ENCODE results near the gene HOXD10.

Gene HOXD10

DNA sequence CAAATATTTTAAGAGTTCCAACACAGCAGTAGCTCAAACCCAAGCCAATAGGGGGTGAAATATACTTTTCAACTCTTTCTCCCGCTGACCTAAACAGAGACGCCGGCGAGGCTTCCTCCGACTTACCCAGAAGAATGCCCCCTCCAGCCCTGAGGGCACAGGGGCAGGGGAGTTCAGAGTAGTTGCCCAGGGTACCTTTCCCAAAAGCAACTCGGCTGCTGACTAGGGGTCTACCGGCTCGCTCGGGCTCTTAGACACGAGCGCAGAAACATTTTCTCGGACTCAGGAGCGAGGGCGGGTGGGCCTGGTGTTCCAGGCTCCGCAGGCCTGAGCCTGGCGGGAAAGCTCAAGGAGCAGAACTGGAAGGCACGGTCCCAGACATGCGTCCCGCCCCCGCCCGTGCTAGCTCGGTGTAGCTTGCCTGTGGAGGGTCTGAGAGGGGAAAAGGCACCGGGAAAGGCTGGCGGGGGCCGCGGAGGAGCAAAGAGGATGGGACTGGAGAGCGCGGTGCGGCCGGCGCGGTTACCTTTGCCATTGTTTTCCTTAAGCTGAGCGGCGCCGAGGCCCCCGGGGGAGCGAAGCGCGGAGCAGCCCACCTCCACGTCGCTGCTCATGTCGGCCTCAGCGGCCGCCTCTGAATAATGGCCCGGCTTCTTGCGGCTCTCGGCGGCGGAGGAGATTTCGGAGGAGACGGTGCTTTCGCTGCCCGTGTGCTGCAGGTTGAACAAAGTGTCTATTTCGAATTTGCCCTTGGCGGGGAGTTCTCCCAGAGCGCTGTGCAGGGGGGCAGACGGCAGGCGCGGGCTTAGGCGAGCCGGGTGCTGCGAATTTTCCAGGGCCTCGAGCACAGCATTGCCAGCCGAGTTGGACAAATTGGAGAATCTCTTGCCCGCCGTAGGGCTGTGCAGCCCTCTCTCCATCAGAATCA is 33.5 kb upstream of the HOXD10 start:
- FAIRE-seq = no peak

DNA sequence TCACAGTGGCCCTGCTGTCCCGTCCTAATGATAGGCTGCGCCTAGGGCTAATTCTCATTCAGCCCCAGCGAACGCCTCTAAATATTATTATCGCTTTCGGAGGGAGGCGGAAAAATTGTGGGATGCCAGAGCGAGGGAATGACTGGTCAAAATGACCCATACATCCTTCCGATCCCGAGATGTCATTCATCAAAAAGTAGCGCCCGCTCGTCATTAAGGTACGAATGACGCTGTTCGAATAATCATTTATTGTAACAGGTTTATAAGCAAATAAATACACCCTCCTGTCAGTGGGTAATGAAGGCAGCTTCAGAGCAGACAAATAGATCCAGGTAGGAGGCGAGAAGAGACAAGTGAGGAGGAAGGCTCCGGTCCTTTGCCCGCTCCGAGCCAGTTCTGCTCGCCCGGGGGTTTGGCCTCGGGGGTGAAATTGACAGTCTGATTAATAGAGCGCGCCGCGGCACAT is 32.7 kb upstream of the HOXD10 start, which contains the start of gene EVX2:
Gene EVX2 (minus strand): TSS at position 167 of the 466 bp plus-strand sequence. CDS start 186 bp downstream, outside the sequence.
- no peak for FAIRE-seq

DNA sequence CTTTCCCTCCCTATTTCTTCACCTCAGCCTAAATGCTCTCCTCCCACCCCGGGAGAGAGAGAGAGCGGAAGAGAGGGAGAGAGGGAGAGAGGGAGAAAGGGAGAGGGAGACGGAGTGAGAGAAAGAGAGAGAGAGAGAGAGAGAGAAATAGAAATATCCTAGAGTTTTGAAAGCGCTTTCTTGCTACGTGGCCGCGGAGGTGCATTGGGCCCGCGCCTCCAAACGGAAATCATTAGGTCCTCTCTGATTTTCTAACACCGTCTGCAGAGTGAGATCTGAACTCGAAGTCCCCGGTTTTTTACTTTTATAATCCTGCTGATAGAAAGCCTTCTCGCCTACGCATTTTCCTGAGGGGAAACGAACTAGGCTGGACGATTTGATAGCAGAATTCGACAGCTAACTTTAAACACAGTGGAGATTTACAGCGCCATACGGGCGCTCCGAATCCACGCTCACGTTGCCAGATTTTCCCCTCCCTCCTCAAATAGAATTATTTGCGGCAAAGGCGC is 31.9 kb upstream of the HOXD10 start:
- no peak for FAIRE-seq

DNA sequence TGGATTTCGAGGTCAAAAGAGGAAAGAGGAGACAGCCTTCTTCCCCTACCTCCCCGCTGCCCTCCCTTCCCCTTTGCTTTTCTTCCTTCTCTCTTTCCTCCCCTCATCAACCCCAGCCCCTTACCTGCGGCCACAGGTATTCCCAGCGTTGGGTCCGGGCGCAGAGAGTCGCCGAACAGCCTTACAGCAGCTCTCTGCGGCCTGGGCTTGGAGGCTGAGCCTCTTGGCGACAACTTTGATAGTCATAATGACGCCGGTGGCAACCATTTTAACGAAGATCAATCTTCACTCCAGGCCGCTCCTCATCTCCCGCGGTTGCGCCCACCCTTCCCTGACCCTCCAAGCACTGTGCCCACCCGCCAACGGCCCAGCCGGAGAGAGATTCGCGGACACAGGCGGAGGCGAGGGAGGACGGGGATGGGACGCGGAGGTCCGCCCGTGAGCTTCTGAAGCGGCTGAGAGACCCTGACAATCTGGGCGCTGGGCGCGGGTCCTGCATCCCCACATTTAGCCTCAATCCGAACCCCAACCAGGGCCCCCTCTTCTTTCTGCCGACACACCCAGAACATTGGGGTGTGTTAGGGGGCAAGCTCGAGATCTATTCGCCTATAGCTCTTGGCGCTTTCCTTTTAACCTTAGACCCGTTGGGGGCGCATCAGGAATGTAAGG is 31.3 kb upstream of the HOXD10 start:
- no peak for FAIRE-seq

DNA sequence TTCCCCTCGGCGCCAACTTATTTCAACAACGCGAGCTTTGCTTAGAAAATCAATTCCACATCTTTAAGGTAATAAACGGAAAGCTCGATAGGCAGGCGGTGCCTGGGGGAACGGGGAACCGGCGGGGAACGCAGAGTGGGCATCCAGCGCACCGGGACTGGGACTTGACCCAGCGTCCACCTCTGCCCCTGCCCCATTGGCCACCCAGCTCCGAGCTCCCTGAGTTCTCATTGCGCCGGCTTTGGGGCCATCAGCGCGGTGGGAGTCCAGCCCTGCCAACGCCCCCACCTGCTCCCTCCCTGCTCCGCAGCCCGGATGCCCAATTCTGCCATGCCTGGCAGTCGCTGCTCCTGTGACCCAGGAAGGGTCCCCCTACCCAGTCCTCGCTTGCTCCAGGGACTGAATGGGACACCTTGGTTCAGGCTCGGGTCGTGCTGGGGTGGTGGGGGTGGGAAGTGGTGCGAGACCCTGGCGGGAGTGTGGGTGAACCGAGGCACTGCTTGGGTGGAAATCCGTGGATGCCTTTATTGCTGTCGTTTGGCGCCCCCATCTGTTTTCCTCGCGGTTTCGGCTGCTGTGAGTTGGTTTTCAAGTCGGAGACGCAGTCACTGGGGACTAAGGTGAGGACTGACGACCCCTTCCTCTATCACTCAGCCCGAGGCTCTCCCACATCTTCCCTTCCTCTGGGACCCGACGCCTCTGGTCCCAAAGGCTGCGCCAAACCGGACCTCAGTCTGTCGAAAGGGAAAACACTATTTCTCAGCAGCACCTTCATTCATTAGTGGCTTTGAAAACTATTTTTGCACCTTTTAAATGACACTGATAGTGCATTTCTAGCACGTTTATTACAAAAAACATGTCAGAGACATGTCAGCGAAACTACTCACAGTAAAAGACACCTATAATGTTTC is 30.5 kb upstream of the HOXD10 start:
- FAIRE-seq = no peak

DNA sequence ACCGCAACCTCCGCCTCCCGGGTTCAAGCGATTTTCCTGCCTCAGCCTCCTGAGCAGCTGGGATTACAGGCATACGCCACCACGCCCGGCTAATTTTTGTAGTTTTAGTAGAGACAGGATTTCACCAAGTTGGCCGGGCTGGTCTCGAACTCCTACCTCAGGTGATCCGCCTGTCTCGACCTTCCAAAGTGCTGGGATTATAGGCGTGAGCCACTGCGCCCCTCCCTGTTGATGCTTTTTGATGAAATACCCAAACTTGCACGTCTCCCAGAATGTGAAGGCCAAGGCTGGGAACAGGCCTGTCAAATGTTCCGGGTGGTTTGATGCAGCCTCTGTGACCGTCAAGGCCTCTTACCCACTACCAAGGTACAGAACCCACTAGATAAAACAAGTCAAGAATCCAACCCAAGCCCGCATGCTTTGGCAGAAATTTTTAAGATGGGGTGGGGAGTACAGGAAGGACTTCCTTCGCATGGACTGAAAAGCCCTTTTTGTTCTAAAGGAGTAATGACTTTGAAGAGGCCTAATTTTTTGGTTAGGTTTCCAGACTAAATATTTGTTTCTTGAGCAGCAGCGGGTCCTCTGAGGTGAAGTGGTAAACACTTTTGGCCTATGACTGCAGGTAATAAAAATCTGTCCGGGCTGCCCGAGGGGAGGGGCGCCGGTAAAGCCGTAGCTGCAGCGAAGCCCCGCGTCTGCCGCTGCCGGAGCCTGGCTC is 29.1 kb upstream of the HOXD10 start:
- no peak for FAIRE-seq

DNA sequence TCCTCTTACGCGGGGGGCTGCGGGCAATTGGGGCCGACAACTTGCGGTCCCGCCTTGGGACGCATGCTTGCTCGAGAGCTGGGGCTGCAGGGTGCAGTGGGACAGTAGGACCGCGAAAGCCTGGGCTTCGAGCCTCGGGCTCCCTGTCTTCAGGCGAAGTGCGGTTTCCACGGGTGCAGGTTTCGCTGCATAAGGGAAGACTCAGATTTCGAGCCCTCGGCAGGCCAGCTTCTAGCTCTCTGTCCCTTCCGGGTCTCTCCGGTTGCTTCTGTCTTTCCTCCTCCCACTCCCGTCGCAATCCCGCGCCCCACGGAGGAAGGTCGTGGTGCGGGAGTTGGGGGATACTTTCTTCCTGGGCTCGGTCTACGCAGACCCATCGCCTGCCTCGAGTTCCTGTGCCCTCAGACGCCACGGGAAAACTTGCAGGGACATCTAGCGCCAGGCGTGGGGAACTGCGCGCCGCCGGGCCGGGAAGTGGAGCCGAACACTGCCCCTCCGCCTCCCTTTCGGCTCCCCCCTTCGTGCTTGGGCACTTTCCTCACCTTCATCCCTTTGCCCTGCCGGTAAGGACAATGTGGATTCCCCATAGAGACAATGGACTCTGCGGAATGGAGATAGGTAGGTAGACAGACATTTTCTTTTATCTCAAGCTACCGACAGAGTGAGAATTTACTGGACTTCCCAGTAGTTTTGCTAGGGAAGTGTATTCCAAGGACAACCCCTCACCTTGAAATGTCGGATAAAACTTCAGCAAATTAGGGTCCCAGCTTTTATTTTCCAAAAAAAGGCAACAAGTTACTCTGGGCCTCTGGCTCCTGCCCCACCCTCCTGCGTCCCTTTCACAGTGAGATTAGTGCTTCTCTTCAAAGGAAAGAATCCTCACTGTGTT is 28.3 kb upstream of the HOXD10 start:
- no peak for FAIRE-seq

DNA sequence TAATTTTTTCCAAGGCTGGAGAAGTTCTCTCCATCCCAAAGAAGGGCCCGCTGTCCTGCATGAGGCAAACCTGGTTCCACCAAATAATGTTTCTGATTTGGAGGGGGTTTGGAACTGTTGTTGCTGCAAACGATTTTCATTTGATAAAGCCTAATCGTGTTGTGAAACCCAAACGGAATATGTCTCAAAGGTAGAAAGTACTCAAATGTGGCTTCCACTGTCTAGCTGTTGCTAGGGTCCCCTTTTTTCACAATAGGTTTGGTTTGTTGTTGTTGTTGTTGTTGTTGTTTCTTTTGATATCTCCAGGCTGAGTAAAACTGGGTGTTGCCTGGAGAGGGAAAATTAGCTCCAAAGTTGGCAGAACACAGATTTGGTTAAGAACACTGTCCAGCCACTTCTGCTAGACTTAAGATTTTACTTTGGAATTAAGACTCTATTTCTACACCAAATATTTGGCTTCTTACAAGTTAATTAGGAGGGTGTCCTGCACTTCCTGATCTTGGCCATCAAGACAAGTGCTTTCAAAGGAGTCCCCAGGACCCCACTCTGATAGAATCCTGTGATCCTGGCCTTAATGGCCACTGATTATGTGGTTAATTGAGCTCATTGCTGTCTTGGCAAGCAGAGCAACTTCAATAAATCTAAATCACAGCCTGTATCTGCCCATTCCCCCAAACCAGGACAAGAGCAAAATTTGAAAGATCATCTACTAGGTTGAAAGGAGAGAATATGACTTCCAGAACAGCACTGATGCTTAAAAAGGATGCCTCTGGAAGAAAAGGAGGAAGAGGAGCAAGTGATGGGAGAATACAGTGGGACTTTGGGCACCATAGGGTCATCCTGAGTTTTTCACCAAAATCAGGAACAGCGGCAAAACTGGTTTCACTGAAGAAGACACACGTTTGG is 27.4 kb upstream of the HOXD10 start:
- no peak for FAIRE-seq

DNA sequence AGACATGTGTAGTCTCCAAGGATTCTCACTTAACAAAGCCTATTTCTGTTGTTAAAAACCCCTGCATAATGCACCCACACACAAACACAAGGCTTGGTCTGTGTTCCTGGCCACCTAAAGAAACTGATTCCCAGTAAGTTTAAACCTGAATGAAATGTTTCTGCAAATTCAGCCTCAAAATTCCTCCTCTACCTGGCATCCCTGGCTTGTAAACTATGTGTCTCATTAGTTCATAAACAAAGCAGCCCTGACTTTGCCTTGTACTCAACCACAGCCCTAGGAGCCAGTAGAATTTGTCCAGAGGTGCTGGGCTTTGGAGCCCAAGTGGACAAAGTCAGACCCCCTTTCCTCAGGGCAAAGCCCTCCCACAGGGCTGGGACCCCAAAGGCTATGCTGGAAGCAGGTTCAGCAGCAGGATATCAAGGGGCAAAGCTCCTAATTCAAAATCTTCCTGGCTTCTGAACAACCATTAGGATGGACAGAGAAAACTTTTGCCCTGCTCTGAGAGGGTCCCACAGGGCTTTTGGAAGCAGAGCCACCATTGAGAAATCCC is 26.7 kb upstream of the HOXD10 start:
- FAIRE-seq = no peak

DNA sequence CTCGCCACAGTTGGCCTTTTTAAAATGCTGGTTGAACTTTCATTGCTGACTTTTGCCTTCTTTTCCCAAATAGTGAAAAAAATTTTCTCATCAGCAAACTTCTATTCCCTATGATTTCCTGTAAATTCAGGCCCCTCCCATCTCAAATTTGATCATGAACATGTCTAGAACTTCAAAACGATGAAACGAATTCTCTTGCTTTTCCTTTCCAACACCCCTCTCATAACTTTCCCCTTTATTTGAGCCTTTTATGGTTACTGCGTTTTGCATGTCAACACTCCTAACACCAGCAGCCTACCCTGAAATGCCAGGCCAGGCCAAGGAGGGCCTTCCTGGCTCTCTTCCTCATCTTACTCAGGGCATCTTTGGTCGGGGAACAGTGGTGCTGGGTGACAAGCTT is 25.7 kb upstream of the HOXD10 start:
- FAIRE-seq = no peak

DNA sequence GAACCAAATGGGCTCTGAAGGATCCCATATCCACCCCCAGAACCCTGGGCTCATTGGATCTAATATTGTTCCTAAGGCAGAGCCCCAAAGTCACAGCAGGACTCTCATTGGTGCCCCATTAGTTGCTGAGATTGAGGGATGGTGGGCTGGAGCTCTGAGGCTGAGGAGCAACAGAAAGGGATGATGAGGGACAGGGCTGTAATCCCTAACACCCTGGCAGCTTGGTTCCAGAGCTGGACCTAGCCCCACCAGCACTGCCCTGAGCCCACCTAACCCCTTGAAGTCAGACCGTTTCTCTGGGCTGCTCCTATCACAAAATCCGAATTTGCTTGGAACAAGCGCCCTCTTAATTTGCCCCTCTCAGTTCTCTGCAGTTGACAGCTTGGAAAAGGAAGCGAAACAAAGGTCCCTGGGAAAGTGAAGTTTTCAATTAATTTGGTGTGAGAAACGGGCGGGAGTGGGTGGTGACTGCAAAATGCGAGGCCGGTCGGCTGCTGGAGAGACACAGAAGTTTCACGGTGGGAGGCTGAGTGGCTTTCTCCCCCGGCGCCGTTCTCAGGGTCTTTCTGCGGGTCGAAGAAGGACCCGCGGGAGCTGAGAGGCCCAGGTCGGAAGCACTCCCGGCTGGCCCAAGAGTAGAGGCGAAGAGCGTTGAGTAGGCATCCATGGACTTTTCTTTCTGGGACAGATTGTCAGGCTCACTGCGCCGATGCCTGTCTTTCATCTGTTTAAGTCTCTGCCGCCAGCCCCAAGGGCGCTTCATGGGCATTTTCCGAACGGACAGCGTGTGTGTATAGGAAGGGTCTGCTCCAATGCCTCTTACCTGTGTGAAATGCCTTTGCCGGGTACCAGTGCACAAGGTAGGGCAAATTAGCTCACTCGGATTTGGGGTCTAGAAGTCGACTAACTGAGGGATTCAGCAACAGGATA is 25.0 kb upstream of the HOXD10 start:
- no peak for FAIRE-seq

DNA sequence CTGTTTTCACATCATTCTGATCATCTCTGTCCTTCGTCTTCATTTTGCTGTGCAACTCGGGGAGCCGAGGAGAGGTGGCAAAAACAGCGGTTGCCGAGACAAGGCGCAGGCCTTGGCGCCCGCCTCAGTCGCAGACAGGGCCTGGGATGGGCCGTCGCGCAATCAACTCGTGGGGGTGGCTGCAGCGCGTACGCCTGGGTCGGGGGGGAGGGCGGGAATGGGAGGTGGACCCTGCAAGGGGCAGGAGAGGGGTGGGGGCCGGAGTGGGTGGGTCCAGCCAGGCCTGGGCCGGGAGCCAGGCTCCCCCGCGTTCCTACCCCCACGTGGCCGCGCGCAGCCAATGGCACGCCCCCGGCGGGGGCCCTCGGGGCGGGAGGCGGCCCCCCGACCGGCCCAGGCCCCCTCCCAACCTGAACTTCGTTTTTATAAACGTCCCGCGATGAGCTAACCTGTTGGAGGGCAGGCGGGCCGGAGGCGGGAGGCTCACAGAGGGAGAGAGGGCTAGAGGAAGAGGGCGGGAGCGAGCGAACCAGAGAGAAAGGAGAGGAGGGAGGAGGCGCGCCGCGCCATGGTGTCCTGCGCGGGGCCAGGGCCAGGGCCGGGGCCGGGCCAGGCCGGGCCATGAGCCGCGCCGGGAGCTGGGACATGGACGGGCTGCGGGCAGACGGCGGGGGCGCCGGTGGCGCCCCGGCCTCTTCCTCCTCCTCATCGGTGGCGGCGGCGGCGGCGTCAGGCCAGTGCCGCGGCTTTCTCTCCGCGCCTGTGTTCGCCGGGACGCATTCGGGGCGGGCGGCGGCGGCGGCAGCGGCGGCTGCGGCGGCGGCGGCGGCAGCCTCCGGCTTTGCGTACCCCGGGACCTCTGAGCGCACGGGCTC is 24.1 kb upstream of the HOXD10 start, which contains the start of gene HOXD13:
Gene HOXD13 (plus strand): TSS at position 452 of the 875 bp plus-strand sequence. CDS start 170 bp downstream, at position 622.
- no peak for FAIRE-seq

DNA sequence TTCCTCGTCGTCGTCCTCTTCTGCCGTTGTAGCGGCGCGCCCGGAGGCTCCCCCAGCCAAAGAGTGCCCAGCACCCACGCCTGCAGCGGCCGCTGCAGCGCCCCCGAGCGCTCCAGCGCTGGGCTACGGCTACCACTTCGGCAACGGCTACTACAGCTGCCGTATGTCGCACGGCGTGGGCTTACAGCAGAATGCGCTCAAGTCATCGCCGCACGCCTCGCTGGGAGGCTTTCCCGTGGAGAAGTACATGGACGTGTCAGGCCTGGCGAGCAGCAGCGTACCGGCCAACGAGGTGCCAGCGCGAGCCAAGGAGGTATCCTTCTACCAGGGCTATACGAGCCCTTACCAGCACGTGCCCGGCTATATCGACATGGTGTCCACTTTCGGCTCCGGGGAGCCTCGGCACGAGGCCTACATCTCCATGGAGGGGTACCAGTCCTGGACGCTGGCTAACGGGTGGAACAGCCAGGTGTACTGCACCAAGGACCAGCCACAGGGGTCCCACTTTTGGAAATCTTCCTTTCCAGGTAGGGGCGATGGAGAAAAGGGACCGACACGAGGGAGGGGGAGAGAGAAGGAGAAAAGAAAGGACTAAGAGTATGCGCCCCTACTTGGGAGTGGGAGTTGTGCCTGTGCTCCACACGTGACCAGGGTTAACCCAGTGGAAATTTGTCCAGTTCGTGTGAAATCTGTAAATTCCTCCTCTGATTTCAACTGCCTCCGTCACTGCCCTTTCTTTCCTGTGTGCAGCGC is 23.3 kb upstream of the HOXD10 start:
- FAIRE-seq = no peak

DNA sequence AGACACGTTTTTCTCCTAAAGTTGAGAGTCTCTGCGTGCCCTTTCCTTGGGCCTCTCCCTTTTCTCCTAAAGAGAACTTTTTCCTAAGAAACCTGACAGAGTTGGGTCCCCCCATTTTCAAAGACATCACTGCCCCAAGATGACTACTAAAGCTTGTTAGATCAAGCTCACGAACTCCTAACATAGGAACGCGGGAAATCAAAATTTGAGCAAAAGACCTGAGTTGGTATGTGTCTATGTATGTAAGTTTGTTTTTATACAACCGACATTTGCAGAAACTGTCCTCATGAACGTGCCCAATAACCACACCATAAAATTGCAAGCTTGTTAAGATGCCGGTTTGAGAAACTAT is 22.7 kb upstream of the HOXD10 start:
- no peak for FAIRE-seq

DNA sequence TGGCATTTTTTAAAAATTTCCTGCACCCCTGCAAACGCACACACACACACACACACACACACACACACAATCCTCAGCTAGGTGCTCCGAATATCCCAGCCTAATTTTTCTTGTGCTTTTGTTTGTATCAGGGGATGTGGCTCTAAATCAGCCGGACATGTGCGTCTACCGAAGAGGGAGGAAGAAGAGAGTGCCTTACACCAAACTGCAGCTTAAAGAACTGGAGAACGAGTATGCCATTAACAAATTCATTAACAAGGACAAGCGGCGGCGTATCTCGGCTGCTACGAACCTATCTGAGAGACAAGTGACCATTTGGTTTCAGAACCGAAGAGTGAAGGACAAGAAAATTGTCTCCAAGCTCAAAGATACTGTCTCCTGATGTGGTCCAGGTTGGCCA is 22.2 kb upstream of the HOXD10 start:
- no peak for FAIRE-seq

DNA sequence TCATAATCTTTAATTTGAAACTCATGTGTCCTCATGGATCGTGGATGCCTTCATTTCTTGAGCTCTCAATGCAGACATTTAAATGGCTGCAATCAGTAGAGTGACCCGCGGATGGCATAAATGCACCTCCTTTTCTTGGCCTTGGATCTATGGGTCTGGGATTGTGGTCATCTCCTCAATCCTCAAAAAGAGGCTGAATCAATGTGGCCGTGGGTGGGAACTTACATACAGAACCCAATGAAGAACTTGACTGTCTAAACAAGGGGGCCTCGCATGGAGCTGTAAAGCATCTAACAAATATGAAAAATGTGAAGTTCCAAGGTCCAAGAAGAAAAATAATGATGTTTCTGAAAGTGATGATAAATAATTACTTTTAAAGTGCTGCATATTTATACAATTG is 21.2 kb upstream of the HOXD10 start:
- FAIRE-seq = no peak

Measured in colon (tissue), 2 donors.